Femur (tissue), 1 donor: ENCODE data around the gene SERPINA3.
"Not testable (repeated sequence)": the region's sequence is repeated elsewhere in the genome, so short reads cannot be mapped to it uniquely, and the experiment has no call there.

Source experiments
- DNase-seq: peaks from one replicate; pipeline ENCODE4 v3.0.0-alpha.2; 2017

The SERPINA3 gene

GRCh38 chr14:94633121-94633520 is 20.9 kb downstream of the SERPINA3 start:
- no peak for DNase-seq

- no peak for DNase-seq
These were observed 23.0 kb downstream of the SERPINA3 start for GRCh38 chr14:94635154-94635553.

GRCh38 chr14:94636744-94637412 is 24.7 kb downstream of the SERPINA3 start:
- no peak for DNase-seq

- DNase-seq, result not testable (repeated sequence)
These were observed 25.6 kb downstream of the SERPINA3 start for GRCh38 chr14:94637814-94638213.

GRCh38 chr14:94638339-94638738 is 26.1 kb downstream of the SERPINA3 start:
- DNase-seq, result no peak

GRCh38 chr14:94638961-94639817 is 27.0 kb downstream of the SERPINA3 start:
- DNase-seq, result no peak

- no peak for DNase-seq
These were observed 28.8 kb downstream of the SERPINA3 start for GRCh38 chr14:94640721-94641631.

- DNase-seq, result no peak
These were observed 29.4 kb downstream of the SERPINA3 start for GRCh38 chr14:94641632-94641955.

GRCh38 chr14:94643316-94644101 is 31.3 kb downstream of the SERPINA3 start:
- peak; percentile 2 for DNase-seq

GRCh38 chr14:94644102-94644535 is 31.9 kb downstream of the SERPINA3 start:
- no peak for DNase-seq

- no peak for DNase-seq
These were observed 33.9 kb downstream of the SERPINA3 start for GRCh38 chr14:94646066-94646465.

GRCh38 chr14:94646481-94646880 is 34.3 kb downstream of the SERPINA3 start:
- DNase-seq, result no peak

- no peak for DNase-seq
These were observed 36.6 kb downstream of the SERPINA3 start for GRCh38 chr14:94648801-94649200.

GRCh38 chr14:94649543-94650443 is 37.6 kb downstream of the SERPINA3 start:
- no peak for DNase-seq

- DNase-seq, result no peak
These were observed 38.2 kb downstream of the SERPINA3 start for GRCh38 chr14:94650444-94650775.

- DNase-seq, result no peak
These were observed 38.9 kb downstream of the SERPINA3 start for GRCh38 chr14:94650806-94651805.

- DNase-seq, result no peak
These were observed 41.1 kb downstream of the SERPINA3 start for GRCh38 chr14:94653321-94653720.

GRCh38 chr14:94654071-94654861 is 42.1 kb downstream of the SERPINA3 start:
- DNase-seq, result no peak

GRCh38 chr14:94655169-94655710 is 43.0 kb downstream of the SERPINA3 start:
- DNase-seq, result peak; percentile 36
